Measurements from ENCODE around the gene S100A13. TPM values are rescaled to one million over a fixed set of nuclear protein-coding genes. Genes with fewer than 3 reads are reported as not detected.

The S100A13 gene
- total and polyA plus RNA-seq, 9 of the 15 experiments (the other 6 are each of a cell fraction or from before 2014, with no cell fraction given): 41.9 to 129 (median 58.0) TPM

- no peak for TF ChIP-seq TGIF2 (CRISPR knock-in tag; IDR thresholded peaks at IDR 0.05)
- no peak for TF ChIP-seq ZNF174 (CRISPR knock-in tag; IDR thresholded peaks at IDR 0.05)
- no peak; the same call in 1 of the 2 replicates for TF ChIP-seq DMBX1 (CRISPR knock-in tag; IDR thresholded peaks at IDR 0.05; ENCODE audit: borderline replicate concordance)
- TF ChIP-seq STAG1 (CRISPR knock-in tag; IDR thresholded peaks at IDR 0.05; ENCODE audit: borderline replicate concordance): no peak
- peak; percentile 60; the same call in 1 of the 2 replicates for TF ChIP-seq ZNF395 (CRISPR knock-in tag; IDR thresholded peaks at IDR 0.05)
- TF ChIP-seq GATAD2A (IDR thresholded peaks at IDR 0.05): 0 out of 2 replicates have a peak, but pooled peaks have one; percentile 21
- TF ChIP-seq DEAF1 (CRISPR knock-in tag; IDR thresholded peaks at IDR 0.05): no peak
- no peak for TF ChIP-seq SMARCB1 (IDR thresholded peaks at IDR 0.05; ENCODE audit: insufficient read length, low read depth)
- no peak for TF ChIP-seq MBD1 (CRISPR knock-in tag; IDR thresholded peaks at IDR 0.05)
- TF ChIP-seq ATF7 (IDR thresholded peaks at IDR 0.05): no peak
- TF ChIP-seq ZKSCAN1 (IDR thresholded peaks at IDR 0.05; ENCODE audit: low read depth, low read length): no peak
- TF ChIP-seq HNRNPH1 (optimal IDR thresholded peaks at IDR 0.05; ENCODE audit: low read depth, low read length): no peak
- TF ChIP-seq ZNF639 (CRISPR knock-in tag; conservative IDR thresholded peaks at IDR 0.05 in 1 of 2, IDR thresholded peaks at IDR 0.05 in 1 of 2): peak in 1 of 2 experiments; percentile 59; a peak in 1 of 4 replicates
- TF ChIP-seq CEBPB (tag; IDR thresholded peaks at IDR 0.05): no peak
- TF ChIP-seq EGR1 (conservative IDR thresholded peaks at IDR 0.05): 0 out of 2 replicates have a peak, but pooled peaks have one; percentile 5
- no peak for TF ChIP-seq ETV6 (IDR thresholded peaks at IDR 0.05; ENCODE audit: borderline replicate concordance in 1 of 2, low read depth in 2 of 2, low read length in 1 of 2)
- TF ChIP-seq ETV6 (CRISPR knock-in tag; IDR thresholded peaks at IDR 0.05; ENCODE audit: borderline replicate concordance): no peak
These were observed 18.3 kb downstream of the S100A13 start (continued) for GRCh38 chr1:153608742-153609584.

Measured in K562 (cell line).